ENCODE data around the gene MT1X.

MT1X gene

DNA sequence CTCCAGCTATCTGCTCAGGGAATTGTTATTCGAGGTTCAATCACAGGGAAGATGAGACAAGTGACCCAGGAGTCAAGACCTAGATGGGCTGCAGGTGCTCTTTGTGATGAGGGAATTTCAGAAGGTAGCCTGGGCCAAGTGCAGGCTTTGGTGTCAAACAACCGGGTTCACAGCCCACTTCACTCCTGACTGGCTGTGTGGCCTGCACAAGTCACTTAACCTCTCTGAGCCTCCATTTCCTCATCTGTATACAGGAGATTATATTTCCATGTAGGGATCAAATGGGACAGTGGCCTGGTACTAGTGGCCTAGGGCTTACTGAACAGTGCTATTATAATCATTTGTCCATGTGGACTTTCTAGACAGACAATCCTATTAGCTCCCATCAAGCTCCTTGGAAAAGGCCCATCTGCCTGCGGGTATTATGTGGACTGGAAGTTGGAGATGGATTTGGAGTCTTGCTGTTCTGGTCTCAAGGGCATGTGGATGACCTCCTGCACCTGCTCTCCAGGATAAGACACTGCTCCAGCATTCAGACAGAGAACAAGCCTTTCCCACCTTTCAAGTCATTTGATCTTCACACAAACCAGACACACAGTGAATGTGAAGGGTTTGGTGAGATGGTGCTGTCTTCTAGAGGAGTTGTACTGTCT, 3.1 kb upstream of the MT1X start:
- DNase-seq (ENCODE audit: low spot score), result no peak

DNA sequence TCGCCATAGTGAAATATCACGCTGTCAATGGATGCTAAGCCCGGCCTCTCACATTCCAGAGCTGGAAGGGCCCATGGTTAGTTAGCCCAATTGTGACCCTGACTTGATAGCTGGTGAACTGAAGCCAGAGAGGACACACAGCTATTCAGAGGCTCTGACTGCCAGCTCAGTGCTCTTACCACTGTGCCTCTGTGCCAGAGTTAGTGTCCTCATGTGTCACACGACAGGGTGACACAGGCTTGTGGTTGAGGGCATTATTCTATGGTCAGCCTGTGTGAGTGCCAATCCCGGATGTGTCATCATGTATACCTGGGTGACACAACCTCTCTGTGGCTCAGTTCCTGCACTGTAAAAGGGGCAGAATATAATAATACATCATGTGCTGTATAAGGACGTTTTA, 2.5 kb upstream of the MT1X start:
- no peak for DNase-seq (ENCODE audit: low spot score)

DNA sequence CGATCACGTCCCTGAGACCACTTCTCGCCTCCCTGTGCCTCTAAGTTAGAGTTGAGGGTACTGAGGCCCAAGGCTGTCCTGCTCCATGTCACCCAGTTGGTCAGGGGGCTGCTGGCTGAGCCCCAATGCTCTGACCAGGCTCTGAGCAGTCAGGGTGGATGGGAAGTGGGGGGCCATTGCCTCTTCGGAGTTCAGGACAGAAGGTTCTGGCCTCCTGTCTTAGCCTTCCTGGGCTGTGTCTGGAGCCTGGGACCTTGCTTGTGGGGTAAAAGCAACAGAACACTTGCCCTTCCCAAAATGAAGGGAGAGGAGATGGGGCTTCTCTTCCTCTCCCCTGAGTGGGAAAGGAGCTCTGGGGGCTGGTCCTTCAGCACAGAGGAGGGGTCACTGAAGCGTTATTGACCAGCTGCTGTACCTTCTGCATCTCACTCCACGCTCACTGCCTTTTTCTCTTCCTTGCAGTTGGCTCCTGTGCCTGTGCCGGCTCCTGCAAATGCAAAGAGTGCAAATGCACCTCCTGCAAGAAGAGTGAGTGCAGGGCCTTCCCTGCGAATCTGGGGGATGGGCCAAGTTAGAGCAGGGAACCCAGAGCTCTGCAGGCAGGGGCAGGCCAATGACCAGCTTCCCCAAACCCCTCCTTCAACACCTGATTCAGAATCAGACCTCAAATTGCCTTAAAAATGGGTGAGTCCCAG, 580 bp downstream of the MT1X start:
- no peak for DNase-seq (ENCODE audit: low spot score)

DNA sequence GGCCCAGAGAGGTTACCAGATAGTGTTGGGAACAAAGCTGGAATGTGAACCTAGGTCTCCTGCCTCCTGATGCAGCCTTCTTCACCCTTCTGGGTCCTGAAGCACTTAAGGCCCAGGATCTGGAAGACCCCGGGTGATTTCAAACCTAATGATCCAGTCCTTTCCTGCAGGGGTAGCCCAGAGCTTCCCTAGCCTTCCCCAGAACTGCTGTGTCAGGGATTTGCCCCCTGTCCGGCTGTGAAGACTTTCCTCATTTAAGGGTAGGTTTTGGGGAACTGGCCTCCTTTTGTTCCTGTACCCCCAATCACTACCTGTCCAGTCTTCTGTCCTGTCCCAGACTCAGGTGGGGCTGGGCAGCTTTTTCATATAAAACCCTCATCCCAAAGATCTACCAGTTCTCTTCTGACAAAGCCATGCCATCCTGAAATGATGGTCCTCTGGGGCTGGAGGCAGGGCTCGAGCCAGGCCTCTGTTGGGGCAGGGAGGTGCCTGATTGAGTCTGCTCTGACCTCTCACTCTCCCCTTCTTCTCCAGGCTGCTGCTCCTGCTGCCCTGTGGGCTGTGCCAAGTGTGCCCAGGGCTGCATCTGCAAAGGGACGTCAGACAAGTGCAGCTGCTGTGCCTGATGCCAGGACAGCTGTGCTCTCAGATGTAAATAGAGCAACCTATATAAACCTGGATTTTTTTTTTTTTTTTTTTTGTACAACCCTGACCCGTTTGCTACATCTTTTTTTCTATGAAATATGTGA, 1.3 kb downstream of the MT1X start:
- no peak for DNase-seq (ENCODE audit: low spot score)

DNA sequence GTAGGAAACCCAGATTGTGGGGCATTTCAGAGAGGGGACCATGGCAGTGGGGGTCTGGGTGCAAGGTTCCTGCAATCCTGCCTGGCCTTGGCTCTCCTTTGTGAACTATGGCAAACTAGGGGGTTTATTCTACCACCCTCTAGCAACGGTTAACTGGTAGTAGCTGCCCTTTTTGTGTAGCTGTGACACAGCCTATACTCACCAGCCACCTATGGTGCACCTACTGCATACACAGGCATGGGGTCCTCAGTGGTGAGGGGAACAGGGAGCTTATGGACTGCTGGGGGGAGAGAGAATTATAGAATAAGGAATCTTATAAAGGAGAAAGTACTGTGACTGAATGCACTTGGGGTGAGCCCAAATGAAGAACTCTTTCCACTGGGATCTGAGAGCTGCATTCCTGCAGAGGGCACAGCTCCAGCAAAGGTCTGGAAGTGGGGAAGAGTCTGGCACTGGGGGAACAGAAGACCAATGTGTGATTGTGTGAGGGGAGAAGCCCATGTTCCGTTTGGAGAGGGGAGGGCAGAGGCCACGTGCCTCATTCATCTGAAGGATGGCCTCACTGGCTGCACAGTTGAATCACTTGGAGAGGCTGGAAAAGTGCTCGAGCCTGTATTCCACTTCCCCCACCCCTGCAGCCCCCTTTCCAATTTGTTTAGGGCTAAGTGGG, 2.1 kb downstream of the MT1X start:
- DNase-seq (ENCODE audit: low spot score), result no peak

DNA sequence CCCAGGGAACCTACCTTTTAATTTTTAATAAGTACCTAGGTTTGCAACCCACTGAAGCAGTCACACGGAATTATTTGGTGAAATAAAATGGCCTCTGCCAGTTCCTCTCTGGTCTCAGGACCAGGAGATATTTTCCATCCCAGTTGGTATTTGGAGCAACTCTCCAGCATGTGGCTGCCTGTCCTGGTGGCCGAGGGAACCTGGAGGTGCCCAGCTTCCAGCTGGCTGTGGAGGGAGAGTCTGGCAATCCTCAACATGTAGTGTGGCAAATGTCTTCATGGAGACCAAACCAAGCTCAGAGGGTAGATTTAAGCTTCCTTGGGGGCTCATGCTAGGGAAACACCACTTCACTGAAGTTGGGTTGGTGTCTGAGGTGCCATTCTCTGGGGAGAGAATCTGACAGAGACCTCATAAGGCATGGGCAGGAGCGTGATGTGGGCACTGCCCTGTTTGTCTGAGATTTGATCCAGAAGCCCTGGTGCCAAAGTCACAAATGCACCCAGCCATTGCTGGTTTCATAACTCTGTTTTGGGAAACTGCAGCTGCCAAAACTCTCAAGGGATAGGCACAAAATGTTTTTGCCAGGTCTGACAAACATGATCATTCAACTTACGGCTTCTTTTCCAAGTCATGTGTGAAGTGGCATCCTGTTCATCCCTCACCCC, 2.8 kb downstream of the MT1X start:
- DNase-seq (ENCODE audit: low spot score), result no peak

DNA sequence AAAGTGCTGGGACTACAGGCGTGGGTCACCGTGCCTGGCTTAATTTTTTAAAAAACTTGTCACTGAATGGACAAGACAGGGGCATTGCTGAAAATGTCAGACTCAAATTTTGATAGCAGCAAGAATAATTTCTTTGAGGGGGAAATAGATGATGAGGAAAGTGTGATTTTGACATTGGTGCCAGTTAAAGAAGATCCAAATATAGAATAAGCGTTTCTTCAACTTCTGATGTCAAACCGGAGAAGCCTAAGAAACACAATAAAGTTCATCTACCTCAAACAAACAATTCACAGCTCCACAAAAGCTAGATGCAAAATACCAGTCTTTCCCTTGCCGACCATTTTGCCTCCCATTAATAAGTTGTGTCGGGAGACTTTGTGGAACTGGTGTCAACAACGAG, 4.5 kb downstream of the MT1X start:
- DNase-seq (ENCODE audit: low spot score), result no peak

DNA sequence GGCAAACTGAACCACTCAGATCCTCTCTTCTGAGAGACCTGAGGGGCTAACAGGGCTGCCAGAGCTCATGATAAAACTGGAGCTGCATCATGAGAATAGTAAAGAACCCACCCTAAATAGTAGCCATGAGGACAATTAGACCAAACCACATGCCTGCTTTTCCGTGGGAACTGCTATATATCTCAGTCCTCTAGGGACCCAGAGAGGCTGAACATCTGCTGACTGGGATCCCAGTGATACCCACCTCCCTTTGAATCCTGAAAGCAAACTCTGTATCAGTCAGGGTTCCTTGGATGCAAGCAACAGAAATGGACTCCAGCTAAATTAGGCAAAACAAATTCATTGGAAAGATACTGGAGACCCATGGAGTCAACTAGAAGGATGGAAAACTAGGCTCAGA, 6.5 kb downstream of the MT1X start:
- DNase-seq (ENCODE audit: low spot score), result no peak

DNA sequence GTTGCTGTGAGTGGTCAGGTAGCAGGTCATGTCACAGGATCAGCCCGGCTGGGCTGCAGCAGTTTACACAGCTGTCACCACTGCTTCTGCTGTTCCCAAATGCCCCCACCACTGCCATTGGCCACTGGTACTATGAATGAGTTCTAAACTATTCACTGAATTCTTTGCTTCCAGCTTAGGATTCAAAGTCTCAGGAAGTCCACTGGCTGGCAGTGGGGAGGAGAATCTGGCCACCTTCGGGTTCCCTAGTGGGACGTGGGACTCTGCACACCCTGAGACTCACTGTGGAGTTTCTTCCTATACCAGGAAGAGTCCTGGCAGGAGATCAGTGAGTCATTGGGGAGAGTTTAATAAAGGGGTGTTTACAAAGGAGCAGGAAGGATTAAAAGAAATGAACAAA, 6.9 kb downstream of the MT1X start:
- DNase-seq (ENCODE audit: low spot score), result no peak

DNA sequence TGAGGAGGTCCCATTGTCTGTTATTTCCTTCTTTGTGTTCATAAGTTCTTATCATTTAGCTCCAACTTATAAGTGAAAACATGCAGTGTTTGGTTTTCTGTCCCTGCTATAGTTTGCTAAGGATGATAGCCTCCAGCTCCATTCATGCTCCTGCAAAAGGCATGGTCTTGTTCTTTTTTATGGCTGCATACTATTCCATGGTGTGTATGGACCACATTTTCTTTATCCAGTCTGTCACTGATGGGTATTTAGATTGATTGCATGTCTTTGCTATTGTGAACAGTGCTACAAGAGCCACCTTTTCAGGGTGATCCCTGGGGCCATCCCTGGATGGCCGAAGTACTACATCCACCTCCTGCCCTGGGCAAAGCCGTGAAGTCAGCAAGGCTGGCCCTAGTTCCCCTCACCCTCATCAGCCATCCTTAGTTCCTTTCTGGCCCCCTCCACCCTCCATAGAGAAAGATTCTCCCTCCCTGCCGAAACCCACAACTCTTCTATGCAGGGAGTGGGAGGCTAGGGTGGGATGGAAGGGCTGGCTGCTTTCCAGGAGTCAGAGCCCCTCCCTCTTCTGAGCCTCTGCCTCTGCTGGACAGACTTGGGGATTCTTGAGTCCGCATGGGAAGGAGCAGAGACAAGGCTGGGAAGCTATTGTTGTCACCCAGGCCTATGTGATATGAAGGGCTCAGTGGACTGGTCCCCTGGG, 8.3 kb downstream of the MT1X start:
- DNase-seq (ENCODE audit: low spot score), result no peak

DNA sequence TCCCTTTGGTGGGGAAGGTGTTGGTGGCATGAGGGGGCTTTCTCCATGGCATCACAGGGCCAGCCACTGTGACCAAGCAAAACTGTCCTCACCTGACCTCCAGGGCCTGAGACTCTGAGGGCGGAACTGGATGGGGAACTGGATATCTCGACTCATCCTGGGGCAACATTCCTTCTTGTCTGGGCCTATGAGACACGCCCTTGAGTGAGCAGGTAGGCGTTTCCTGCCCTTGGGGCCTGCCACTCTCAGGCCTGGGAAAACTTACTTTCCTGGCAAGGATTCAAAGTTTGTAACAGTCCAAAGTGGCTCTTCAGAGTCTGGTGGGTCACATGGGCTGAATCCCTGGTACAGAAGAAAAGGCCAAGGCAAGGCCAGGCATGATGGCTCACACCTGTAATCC, 9.6 kb downstream of the MT1X start:
- no peak for DNase-seq (ENCODE audit: low spot score)

DNA sequence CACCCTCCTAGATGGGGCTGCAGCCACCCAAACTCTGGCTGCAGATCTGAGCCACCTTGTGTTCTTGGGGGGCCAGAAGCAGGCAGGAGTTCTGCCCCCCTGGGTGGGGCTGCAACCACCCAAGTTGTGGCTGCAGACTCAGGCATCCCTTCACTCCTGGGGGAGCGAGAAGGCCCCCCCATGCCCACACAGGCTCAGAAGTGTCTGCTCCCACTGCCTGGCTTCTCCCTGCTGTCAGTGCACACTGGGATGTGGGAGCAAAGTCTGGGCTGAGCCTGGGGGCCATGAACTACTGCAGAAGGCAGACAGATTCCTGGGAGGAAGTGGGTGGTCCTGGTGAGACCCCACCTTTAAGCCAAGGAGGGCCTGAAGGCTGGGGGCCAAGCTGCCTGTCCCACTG, 13.0 kb downstream of the MT1X start:
- DNase-seq (ENCODE audit: low spot score), result no peak

DNA sequence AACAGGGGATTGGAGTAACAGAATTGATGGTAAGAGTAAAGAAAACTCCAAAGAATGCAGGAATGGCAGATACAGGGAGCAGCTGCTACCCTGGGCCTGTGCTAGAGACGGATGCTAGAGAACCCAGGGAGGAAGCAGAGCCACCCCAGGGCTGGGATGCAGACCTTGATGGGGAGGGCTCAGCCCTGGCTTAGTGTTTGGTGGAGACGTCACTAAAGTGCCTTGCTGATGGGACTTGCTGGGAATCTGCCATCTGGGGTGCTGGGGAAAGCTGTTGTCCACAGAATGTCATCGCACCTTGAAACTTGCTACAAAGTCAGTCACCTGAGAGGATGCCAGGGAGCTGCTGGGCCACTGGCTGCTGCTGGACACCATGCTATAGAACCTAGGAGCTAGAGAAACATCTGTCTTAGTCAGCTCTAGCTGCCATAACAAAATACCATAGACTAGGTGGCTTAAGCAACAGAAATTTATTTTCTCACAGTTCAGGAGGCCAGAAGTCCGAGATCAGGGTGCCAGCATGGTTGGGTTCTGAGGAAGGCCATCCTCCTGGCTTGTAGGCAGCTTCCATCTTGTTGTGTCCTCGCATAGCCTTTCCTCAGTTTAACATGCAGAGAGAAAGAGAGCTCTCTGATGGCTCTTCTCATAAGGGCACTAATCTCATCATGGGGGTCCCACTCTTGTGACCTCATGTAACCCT, 15.3 kb downstream of the MT1X start:
- no peak for DNase-seq (ENCODE audit: low spot score)

DNA sequence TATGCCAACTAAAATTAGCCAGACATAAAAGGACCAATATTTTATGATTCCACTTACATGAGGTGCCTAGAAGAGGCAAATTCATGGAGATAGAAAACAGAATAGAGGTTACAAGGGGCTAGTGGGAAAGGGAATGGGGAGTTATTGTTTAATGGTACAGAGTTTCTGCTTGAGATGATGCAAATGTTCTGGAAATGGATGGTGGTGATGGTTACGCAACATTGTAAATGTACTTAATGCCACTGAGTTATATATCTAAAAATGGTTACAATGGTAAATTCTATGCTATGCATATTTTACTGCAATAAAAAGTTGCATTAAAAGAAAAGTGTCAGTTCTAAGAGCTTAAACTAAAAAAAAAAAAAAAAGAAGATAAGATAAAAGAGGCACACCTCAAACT, 17.9 kb downstream of the MT1X start:
- no peak for DNase-seq (ENCODE audit: low spot score)

DNA sequence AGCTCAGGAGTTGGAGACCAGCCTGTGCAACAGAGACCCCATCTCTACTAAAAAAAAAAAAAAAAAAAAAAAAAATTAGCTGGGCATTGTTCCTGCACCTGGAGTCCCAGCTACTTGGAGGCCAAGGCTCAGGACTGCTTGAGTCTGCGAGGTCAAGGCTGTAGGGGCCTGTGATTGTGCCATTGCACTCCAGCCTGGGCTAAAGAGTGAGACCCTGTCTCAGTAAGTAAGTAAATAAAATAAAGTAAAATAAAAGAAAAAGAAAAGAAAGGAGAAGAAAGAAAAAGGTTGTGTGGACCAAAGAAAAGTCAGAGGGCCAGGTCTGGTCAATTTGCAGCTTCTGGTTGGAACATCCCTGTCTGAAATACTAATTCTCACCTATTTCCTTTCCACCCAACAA, 18.4 kb downstream of the MT1X start:
- DNase-seq (ENCODE audit: low spot score), result no peak

DNA sequence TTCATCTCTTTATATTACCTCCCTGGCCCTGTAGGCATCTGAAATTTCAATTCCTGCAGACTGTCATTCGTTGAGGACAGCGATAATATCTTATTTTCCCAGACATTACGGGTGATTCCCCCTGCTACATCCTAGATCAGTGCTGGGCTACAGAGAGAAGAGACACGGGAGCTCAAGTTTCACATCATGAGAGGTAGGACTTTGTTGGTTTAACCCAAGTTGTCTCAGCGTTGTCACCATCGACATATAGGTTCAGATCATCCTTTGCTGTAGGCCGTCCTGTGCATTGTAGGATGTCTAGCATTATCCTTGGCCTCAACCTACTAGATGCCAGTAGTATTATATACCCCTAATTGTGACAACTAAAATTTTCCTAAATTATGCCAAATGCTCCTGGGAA, 19.3 kb downstream of the MT1X start:
- no peak for DNase-seq (ENCODE audit: low spot score)

DNA sequence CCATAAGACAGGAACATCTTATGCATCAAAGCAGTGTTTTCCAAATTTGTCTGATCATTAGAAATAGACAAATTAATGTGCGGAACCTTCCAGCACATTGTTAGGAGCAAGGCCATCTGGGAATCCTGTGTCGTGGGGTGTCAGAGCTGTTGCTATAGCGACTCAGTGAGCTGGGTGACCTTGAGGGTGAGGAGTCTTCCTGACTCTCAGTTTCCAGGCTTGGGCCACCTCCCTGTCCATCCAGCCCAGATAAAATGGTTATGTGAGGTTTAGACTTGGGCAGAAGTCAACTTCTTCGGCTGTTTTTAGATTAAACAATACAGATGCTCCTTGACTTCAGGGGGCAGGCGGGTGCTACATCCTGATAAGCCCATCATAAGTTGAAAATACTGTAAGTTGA, 20.6 kb downstream of the MT1X start:
- no peak for DNase-seq (ENCODE audit: low spot score)

DNA sequence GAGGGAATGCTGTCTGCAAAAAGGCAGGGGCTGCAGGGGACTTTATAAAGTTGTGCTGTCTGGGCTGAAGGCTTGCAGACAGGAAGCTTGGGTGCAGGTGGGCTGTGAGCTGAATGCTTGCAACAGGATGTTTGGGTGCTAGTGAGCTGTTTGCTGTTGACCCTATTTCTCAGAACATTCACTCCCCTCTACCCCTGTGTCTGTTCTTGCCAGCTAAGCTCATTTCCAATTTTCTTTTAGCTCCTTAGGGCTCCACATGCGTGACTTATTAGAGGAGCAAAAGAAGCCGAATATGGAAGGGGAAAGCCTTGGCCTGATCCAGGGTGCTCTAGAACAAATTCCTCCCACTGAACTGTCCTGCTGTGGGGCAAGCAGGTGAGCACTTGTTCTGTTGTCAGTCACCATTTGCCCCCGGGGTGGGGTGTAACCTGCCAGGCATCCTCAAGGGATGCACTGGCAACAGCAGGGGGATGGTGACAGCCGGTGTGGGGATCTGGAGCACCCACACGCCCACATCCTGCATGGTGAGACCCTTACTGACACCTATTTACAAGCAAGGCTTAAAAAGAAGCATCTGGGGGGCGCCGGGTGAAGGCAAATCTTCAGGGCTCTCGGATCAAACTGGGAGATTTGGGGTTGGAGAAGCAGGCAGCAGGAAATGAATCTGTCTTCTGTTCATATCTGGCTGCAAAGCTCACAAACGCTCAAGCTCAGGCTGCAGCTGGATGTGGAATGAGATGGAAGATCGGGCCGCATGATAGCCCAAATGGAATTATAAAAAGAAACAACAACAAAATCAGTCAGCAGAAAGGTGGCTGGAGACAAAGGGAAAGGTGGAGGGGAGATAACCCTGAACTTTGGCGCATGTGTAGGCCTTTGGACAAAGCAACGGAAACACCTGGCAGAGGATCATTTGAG, 26.5 kb downstream of the MT1X start:
- DNase-seq (ENCODE audit: low spot score), result peak; percentile 53

DNA sequence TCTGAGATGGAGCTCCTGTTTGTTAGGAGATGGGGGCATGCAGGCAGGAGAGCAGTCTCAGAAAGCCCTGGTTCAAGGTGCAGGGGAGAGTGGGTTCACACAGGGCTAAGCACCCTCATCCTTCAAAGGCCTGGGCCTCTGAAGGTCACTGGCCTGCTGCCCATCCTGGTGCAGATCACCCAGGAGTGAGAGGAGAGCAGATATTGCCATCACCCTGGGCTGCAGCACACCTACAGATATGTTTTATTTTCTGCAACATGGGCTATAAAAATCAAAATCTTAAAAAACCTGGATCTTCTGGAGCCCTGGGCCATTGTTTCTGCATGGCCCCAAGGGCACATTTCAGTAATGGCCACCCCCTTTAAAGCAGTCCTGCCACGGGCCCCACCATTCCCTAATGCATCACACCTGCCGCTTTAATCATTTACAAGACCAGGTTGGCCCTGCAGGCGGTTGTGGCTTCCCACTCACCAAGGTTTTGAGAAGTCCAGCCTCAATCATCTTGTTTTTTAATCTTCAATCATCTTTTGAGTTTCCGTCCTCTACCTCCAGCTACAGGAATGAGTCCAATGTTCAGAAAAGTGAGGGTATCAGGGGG, 27.3 kb downstream of the MT1X start:
- DNase-seq (ENCODE audit: low spot score), result no peak
